Memory B cell (primary cell): ENCODE data around the gene TMSB4X.
A peak's percentile ranks its signal among the peaks of the same experiment; 100 is the strongest.
"Not testable (repeated sequence)": the region's sequence is repeated elsewhere in the genome, so short reads cannot be mapped to it uniquely, and the experiment has no call there.

Source experiments
- ATAC-seq: fragments of 150-1000 bp; cut with Tn5 transposase; 2 replicates; pipeline ENCODE4 v1.10.0; 2021; ENCODE audit warnings: low read depth, mild to moderate bottlenecking, moderate library complexity
- DNase-seq, 2 donors: peaks; one replicate each; pipeline ENCODE4 v3.0.0; 2022; ENCODE audit warnings: low spot score in 2 of 2
- H3K27ac Mint-ChIP-seq: one replicate; pipeline ENCODE4 v1.8.0; 2022; ENCODE audit warnings: mild to moderate bottlenecking, moderate library complexity, mixed read lengths
- H3K27me3 Mint-ChIP-seq: one replicate; pipeline ENCODE4 v1.8.0; 2022; ENCODE audit warnings: mixed read lengths
- H3K36me3 Mint-ChIP-seq: one replicate; pipeline ENCODE4 v1.8.0; 2022; ENCODE audit warnings: mild to moderate bottlenecking, mixed read lengths
- H3K4me1 Mint-ChIP-seq: one replicate; pipeline ENCODE4 v1.8.0; 2022; ENCODE audit warnings: mixed read lengths
- H3K4me3 Mint-ChIP-seq: one replicate; pipeline ENCODE4 v1.8.0; 2022; ENCODE audit warnings: mild to moderate bottlenecking, moderate library complexity, mixed read lengths
- H3K9me3 Mint-ChIP-seq: one replicate; pipeline ENCODE4 v1.8.0; 2022; ENCODE audit warnings: mixed read lengths

Gene TMSB4X

DNA sequence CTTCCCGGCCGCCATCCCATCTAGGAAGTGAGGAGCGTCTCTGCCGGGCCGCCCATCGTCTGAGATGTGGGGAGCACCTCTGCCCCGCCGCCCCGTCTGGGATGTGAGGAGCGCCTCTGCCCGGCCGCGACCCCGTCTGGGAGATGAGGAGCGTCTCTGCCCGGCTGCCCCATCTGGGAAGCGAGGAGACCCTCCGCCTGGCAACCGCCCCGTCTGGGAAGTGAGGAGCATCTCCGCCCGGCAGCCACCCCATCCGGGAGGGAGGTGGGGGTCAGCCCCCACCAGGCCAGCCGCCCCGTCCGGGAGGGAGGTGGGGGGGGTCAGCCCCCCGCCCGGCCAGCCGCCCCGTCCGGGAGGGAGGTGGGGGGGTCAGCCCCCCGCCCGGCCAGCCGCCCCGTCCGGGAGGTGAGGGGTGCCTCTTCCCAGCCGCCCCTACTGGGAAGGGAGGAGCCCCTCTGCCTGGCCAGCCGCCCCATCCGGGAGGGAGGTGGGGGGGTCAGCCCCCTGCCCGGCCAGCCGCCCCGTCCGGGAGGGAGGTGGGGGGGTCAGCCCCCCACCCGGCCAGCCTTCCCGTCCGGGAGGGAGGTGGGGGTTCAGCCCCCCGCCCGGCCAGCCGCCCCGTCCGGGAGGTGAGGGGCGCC is 11.6 kb upstream of the TMSB4X start:
- DNase-seq, H3K27me3 Mint-ChIP-seq, ATAC-seq, H3K36me3 Mint-ChIP-seq, H3K4me3 Mint-ChIP-seq, H3K27ac Mint-ChIP-seq, H3K9me3 Mint-ChIP-seq: not testable (repeated sequence)
- H3K4me1 Mint-ChIP-seq, result peaks cover 22% of the 10 kb centered on the region

GRCh38 chrX:12965131-12965940 is 9.6 kb upstream of the TMSB4X start:
- peaks cover 21% of the 10 kb centered on the region for H3K4me1 Mint-ChIP-seq
- H3K36me3 Mint-ChIP-seq, result no peaks in the 10 kb centered on the region
- no peaks in the 10 kb centered on the region for H3K27me3 Mint-ChIP-seq
- no peaks in the 10 kb centered on the region for H3K9me3 Mint-ChIP-seq
- no peak overlapping the region for H3K4me3 Mint-ChIP-seq
- DNase-seq (no peak), ATAC-seq (no peak)
- H3K27ac Mint-ChIP-seq, result peak overlapping the region; percentile 38

DNA sequence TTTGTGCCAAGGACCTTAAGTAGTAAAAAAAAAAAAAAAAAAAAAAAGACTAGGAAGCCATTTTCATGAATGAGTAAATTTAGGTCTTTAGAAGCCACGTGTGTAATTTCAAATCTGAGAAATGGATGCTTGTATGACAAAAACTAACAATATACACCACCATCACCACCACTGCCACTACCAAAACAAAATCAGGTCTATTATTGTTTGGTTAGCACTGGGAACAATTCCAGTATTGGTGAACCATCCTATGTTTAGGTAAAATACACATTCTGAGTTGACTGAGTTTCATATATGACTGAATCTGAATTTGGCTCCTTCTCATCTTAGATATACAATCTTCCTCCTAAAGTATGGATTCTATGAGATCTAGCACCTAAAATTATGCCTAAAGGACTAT is 8.8 kb upstream of the TMSB4X start:
- H3K36me3 Mint-ChIP-seq, result no peaks in the 10 kb centered on the region
- H3K27ac Mint-ChIP-seq, result no peak overlapping the region
- ATAC-seq, result no peak
- no peak for DNase-seq
- no peaks in the 10 kb centered on the region for H3K9me3 Mint-ChIP-seq
- peaks cover 26% of the 10 kb centered on the region for H3K4me1 Mint-ChIP-seq
- H3K27me3 Mint-ChIP-seq, result no peaks in the 10 kb centered on the region
- H3K4me3 Mint-ChIP-seq, result no peak overlapping the region

DNA sequence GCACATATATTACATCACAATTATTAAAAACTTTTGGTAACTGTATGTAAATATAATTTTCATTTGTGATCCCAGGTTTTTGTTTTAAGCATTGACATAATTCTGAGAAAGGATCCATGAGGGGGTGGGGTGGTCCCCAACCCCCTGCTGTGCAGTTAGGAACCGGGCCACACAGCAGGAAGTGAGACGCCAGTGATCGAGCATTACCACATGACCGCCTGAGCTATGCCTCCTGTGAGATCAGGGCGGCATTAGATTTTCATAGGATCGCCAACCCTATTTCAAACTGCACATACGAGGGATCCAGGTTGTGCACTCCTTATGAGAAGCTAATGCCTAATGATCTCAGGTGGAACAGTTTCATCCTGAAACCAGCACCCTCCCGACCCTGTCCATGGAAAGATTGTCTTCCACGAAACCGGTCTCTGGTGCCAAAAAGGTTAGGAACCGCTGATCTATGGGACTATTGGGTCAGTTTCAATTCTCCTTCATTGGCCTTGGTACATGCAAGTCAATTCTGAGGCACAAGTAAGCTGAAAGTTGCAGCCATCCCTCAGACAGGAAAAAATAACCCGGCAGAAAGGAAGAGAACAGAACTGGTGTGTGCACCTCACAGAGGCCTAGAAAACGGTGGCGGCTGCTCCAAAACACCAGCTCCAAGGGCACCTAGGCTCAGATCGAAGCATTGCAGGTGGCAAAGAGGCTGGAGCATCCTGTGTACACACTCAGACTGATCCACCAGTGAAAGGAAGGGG is 7.0 kb upstream of the TMSB4X start:
- no peak for DNase-seq
- Mint-ChIP-seq H3K27ac (peak overlapping the region; percentile 87), H3K36me3 (no peaks in the 10 kb centered on the region), H3K27me3 (no peaks in the 10 kb centered on the region), H3K4me3 (peak overlapping the region; percentile 17), H3K9me3 (no peaks in the 10 kb centered on the region), H3K4me1 (peaks cover 30% of the 10 kb centered on the region)
- peak; percentile 33 for ATAC-seq

DNA sequence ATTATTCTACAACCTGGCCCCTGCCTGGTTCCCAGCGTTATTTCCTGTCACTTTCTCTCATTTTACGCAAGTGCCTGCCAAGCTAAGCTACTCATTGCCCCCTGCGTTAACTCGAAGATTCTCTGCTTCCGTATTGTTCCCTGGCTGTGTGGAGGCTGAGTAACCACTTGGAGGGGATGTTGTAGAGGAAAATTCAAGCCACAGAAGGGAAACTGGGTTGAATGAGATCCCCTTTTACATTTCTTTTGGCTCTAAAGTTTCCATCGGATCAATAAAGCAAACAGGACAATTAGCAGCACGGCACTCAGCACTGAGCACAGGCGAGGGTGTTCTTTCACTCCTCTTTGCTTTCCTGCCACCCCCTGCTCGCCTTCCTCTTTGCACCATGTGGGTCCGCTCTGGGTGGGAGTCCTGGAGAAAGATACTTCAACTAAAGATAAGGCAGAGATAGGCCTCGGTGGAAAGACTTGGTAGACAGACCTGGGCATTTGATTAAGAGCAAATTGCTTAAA is 4.2 kb upstream of the TMSB4X start:
- Mint-ChIP-seq H3K36me3 (peaks cover under 1% of the 10 kb centered on the region), H3K27me3 (no peaks in the 10 kb centered on the region), H3K4me3 (peak overlapping the region; percentile 90), H3K9me3 (no peaks in the 10 kb centered on the region), H3K4me1 (peaks cover 30% of the 10 kb centered on the region), H3K27ac (peak overlapping the region; percentile 93)
- peak; percentile 37 for ATAC-seq
- DNase-seq, result no peak

DNA sequence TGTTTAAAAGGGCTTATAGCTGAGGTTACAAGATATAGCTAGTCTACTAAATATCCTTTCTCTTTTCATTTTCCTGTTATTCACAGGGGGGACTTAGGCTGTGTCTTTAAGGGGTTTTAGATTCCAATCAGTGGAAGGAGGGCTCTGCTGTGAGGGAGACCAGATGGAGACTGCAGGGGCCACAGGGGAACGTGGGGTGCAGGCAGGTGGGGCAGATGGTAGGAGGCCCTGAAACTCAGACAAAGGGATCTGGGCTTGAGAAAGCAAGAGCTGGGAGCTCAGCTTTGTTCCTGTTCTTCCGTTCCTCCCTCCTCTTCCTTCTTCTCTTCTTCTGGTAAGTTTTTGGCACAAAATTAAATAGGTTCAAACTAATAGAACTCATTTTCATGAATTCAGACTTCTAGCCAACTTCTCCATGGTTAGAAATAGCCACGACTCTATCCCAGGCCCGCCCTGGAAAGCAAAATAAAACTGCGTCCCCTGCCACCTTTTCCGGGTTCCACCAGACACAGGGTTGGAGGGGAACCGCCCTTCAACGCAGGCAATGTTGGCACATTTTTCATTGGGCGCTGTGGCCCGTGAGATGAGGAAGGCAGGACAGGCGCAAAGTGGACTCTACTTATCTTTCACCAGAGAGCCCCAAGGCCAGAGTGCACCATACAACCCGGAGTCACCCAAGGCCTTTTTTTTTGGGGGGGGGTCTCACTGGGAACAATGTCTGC is 3.5 kb upstream of the TMSB4X start:
- Mint-ChIP-seq H3K9me3 (no peaks in the 10 kb centered on the region), H3K27ac (peak overlapping the region; percentile 93), H3K4me3 (peak overlapping the region; percentile 90), H3K36me3 (peaks cover 5% of the 10 kb centered on the region), H3K4me1 (peaks cover 29% of the 10 kb centered on the region), H3K27me3 (no peaks in the 10 kb centered on the region)
- no peak for DNase-seq
- no peak for ATAC-seq

DNA sequence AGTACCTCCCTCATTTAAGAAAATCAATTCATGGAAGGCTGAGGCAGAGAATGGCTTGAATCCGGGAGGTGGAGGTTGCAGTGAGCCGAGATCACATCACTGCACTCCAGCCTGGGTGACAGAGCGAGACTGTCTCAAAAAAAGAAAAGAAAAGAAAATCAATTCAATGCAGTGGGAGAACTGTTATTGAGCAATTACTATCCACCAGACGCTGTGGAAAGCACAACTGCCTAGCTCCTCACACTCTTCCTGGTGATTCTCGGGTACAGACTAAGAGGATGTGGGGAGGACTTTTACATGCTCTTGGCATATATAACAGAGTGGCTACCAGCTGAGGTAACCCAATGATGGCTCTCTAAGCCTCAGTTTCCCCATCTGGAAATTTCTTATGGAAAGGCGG is 2.7 kb upstream of the TMSB4X start:
- H3K4me1 Mint-ChIP-seq, result peaks cover 29% of the 10 kb centered on the region
- DNase-seq (no peak), ATAC-seq (no peak)
- peak overlapping the region; percentile 90 for H3K4me3 Mint-ChIP-seq
- peaks cover 9% of the 10 kb centered on the region for H3K36me3 Mint-ChIP-seq
- no peaks in the 10 kb centered on the region for H3K27me3 Mint-ChIP-seq
- H3K9me3 Mint-ChIP-seq, result no peaks in the 10 kb centered on the region
- peak overlapping the region; percentile 93 for H3K27ac Mint-ChIP-seq

GRCh38 chrX:12972878-12973560 is 1.9 kb upstream of the TMSB4X start:
- Mint-ChIP-seq H3K27ac (peak overlapping the region; percentile 93), H3K4me1 (peaks cover 27% of the 10 kb centered on the region), H3K27me3 (no peaks in the 10 kb centered on the region), H3K9me3 (no peaks in the 10 kb centered on the region), H3K4me3 (peak overlapping the region; percentile 99), H3K36me3 (peaks cover 10% of the 10 kb centered on the region)
- ATAC-seq, result no peak
- DNase-seq, result no peak

DNA sequence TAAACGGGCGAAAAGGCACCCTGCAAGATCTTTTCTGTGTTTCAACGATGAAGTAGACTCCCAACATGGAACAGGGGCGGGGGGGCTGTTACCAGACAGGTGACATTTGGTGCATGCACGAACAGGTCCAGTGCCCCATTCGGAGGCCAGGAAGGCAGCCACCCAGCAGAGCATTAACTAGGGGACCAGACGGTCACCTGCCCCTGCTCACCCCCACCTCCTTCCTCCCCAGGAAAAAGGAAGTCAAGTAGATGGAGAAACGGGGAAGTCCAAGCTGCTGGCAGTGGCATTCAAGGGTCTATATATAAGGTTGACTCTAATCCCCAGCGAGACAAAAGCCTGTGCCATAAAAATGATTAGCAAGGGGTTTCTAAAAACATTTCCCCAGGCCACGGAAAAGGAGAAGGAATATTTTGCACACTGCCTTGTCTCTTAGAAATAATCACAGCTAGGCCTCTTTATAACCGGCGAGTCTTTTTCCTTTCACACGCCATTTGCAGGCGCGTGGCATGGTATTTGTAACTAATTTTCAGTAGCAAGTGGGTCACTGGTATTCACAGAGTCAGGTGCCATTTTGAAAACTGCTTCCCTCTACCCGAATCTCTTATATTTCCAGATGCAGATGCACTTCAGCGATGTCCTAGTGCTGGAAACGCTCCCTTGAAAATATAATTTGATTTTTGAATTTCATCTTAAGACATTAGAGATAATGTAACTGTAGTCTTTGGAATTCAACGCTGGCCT is 1.2 kb upstream of the TMSB4X start:
- peaks cover 13% of the 10 kb centered on the region for H3K36me3 Mint-ChIP-seq
- peak overlapping the region; percentile 93 for H3K27ac Mint-ChIP-seq
- no peaks in the 10 kb centered on the region for H3K27me3 Mint-ChIP-seq
- DNase-seq (peak in 1 of 2 donors; percentile 20), ATAC-seq (peak; percentile 11)
- H3K9me3 Mint-ChIP-seq, result no peaks in the 10 kb centered on the region
- peak overlapping the region; percentile 99 for H3K4me3 Mint-ChIP-seq
- peaks cover 30% of the 10 kb centered on the region for H3K4me1 Mint-ChIP-seq

- Mint-ChIP-seq H3K27me3 (no peaks in the 10 kb centered on the region), H3K36me3 (peaks cover 13% of the 10 kb centered on the region), H3K4me1 (peaks cover 30% of the 10 kb centered on the region), H3K4me3 (peak overlapping the region; percentile 99), H3K27ac (peak overlapping the region; percentile 93), H3K9me3 (no peaks in the 10 kb centered on the region)
- peak; percentile 8 for ATAC-seq
- no peak for DNase-seq
Measured at GRCh38 chrX:12974305-12974795, 560 bp upstream of the TMSB4X start.

DNA sequence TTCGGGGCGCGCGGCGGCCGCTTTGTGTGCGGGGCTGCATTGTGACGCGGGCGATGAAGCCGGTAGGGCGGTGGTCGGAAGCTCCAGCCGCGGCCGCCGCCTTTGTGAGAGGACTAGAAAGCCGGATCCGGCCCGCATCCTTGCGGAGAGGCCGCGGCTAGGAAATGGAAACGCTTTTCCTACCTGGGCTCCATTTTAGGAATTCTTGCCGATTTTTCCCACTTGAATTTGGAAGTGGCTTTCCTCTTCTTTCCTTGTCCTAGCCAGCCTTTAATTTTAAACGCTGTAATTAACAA is 708 bp downstream of the TMSB4X start:
- H3K4me3 Mint-ChIP-seq, result peak overlapping the region; percentile 99
- DNase-seq (no peak), ATAC-seq (no peak)
- peaks cover 13% of the 10 kb centered on the region for H3K36me3 Mint-ChIP-seq
- no peaks in the 10 kb centered on the region for H3K9me3 Mint-ChIP-seq
- H3K27ac Mint-ChIP-seq, result peak overlapping the region; percentile 93
- peaks cover 32% of the 10 kb centered on the region for H3K4me1 Mint-ChIP-seq
- no peaks in the 10 kb centered on the region for H3K27me3 Mint-ChIP-seq

- H3K27me3 Mint-ChIP-seq, result no peaks in the 10 kb centered on the region
- peaks cover 27% of the 10 kb centered on the region for H3K4me1 Mint-ChIP-seq
- H3K4me3 Mint-ChIP-seq, result peak overlapping the region; percentile 99
- peak overlapping the region; percentile 93 for H3K27ac Mint-ChIP-seq
- H3K36me3 Mint-ChIP-seq, result peaks cover 13% of the 10 kb centered on the region
- ATAC-seq, result peak; percentile 29
- DNase-seq, result peak; percentile 41 to 59
- no peaks in the 10 kb centered on the region for H3K9me3 Mint-ChIP-seq
Measured at GRCh38 chrX:12975991-12976558, 1.2 kb downstream of the TMSB4X start.
